Muscle of arm (tissue), 12 donors: ENCODE results near the gene DOK4. TPM values are rescaled to one million over a fixed set of nuclear protein-coding genes. Genes with fewer than 3 reads are reported as not detected.

Source experiments
- DNase-seq: peaks from one replicate; pipeline ENCODE4 v3.0.0-alpha.2; 2013
- polyA plus RNA-seq, 12 donors: library from polyadenylated mRNA; unstranded; fragments of 120-200 nt; gene quantifications; one replicate each; pipeline ENCODE4 v1.2.1, GENCODE V29; 2013; ENCODE audit not compliant: insufficient read length in 12 of 12

The DOK4 gene
- polyA plus RNA-seq, 12 donors: 6.6 to 33.0 (median 9.5) TPM; not detected in 1

DNA sequence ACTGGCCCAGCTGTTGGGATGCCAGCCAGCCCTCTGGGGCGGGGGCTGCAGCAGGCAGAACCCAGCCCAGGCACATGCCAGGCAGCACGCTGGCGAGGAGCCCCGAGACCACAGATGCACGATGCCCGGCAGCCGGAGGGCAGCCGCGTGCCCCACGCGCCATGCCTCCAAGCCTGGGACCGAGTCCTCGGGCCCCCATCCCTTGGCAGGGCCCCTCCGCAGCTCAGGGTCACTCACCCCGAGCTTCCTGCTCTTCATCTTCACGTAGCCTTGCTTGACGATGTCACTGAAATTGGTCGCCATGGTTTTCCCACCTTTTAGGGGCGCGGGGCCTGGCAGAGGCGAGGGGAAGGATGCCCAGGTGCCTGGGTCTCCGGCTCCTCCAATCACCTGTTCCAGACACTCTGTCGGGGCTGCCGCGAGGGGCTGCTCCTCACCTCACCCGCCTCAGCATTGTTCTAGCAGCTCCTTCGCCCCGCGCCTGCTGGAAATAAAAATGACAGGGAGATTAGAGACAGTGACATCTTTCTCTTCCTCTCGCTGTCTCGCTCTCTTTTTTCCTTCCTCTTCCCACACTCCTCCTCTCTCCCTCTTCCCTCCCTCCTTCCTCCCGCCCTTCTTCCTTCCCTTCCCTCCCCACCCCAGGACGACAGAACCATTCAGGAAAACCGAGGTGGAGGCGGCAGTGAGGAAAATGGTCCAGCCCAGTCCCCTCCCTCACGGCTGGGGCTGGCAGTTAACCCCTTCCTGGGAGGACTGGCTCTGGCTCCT is 6.9 kb downstream of the DOK4 start:
- DNase-seq: peak; percentile 68

DNA sequence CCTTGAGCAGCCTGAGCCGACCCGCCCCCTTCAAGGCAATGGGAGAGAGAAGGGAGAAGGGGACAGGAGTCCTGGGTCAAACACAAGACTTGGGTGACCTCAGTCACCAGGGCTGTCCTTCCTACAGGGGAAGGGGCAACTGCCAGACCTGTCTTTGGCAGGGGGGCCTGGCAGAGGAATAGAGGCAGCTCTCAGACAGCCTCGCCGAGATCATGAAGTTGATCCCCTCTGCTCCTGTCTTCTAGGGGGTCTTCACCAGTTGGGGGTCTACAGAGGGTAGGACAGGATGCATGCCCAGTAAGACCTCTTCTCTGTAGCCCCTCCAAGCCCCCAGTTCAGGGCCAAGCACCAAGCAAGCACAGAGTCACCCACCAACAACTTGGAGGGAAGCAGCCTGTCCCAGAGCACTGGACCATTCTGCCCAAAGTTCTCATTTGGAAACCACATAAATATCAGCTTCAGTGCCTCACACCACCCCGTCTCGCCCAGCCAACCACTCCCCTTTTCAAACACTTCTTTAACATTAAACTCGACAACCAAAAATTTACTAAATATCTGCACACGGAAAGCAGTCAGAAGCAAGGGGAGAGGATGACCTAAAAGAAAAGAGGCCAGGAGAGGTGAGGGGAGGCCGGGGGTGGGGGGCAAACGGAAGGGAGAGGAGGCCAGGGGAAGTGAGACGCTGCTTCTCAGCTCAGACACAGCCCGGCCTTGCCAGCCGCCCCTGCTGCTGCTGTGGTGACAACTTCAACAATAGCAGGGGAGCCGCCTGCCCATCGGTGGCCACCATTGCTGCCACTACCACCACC is 7.7 kb downstream of the DOK4 start:
- no peak for DNase-seq

DNA sequence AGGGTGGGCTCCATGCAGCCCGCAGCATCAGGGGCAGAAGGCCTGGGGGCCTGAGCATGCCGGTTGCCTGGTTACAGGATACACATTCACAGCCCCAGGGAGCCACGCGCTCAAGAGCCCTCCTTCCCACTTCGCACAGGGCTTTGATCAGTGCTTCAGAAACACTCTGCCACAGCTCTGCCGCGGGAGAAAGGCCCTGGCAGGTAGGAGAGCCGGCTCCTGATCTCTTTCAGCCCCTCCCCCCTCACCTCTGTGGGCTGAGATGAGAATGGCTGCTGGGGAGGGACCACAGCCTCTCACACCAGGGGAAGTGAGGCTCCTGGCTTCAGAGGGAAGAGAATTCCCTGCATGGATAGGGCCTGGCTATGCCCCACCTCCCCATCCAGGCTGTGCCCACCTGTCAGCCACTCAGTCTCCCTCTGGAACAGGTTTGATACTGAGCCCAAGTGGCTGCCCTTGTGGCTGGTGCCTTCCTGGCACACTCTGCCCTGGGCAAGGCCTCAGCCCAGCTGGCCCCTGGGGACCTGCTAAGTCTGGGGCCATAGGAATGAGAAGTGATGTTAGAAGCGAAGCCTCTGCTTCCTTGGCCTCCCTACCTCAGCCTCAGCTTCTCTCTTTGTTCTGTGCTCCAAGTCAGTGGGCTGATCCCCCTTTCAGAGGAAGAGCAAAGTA is 8.6 kb downstream of the DOK4 start:
- no peak for DNase-seq

DNA sequence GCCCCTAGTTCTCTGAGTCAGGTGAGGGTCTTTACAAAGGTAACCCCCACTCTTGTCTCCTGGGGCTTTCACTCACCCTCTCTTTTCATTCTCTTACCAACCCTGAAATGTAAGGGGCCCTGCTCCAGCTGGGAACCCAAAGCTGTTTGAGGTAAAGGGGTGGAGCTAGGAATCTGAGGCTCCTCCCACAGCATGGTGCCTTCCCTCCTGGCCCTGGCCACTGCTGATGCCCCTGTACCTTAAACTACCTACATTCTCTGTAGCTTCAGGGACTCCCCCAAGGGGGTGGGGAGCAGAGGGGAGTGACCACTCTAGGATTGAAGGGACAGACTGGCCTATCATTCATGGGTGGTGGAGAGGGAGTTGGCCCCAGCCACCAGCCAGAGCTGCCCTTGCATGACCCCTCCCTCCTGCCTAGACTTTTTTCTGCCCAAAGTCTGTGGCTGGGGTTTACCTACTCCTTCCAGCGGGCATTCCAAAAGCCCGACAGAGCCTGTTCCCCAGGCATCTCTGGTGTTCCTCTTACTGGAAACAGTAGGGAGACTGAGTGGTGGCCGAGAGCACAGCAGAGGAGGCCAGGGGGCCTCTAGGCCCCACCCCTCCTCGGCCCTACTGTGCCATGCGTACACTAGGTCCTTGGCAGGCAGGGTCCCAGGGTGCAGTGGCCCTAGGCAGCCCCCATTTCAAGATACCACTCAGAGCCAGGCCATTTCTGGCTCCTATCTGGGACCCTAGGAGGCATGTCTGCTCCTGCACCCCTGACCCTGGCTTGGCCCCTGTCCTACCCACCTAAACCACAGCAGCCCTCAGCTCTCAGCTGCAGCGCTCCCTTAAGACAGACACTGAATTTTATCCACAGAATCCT is 9.5 kb downstream of the DOK4 start:
- no peak for DNase-seq

DNA sequence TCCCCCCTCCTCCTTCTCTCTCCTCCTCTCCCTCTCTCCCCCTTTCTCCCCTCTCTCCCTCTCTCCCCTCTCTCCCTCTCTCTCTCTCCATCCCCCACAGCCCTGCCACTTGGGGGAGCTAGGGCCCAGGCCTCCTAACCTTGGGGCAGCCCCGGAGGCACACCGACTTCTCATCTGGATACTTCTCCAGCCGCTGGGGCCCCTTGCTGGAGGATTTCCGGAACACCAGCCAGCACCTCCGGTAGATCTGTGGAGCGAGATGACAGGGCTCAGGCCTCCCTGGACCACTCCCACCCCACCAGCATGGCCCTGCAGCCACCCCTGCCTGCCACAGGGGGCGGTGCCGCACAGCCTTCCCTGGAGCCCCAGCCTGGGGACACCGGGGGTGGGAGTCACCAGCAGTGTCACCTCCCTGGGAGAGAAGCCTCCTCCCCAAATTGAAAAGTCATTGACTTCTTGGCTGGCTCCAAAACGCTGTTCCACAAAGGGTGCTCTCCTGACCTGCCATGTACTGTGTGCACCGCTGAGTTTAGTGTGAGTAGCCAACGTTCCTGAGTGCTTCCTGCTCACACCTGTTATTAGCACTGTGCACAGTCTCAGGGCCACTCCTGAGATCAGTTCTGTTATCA is 10.5 kb downstream of the DOK4 start:
- no peak for DNase-seq

DNA sequence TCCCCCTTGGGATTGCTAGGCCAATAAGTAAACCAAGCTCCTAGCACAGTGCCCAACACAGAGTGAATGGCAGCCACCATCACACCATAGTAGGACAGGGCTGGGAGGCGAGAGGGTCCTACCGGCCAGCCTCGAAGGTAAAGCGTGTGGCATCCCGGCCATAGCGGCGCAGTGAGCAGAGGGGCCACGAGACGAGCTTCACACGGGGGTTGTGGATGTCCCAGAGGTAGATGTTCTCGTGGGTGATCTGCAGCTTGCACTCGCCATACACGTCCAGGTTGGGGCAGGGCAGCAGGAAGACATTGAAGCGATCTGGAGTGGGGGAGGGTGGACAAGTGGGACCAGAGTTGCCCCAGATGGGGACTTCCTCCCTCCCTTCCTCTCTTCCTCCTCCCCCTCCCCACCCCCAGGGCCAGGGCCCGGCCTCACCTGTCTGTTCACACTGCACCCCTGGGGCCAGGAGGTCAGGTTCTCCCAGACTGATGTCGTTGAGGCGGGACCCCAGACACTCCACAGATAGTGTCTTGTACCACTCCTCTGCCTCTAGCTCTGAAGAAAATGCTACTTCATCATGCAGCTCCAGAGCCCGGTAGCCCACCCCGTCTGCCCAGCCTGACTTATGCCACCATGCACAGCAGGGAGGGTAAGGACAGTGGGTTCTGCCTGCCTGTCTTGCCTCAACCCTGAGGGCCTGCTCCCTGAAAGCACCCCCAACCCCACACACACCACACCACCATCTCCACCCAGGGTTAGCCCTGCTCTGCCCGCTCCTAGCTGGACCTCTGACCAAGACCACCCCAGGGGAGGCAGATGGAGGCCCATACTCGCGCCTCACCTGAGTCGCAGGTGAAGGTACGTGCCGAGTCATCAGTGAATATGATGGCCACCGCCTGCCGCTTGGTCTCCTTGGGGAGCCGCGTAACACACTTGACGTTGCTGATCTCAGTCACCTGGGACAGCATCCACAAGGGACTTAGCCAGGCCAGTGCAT is 11.3 kb downstream of the DOK4 start:
- DNase-seq: no peak

DNA sequence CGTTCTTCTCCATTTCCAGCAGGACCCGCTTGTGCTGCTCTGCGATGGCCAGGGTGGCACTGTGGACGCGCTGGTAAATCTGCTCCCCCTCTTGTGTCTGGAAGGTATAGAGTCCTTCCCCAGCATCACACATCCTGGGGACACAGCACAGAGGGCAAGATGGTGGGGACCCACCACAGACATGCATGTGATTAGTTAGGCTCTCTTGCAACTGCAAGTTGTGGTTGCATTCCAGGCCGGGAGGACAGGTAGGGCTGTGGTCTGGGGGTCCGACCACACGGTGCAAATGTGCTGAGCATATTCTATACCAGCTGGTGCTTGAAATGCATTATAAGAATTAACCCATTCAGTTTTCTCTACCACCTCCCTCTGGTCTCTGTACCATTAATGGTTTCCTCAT is 12.4 kb downstream of the DOK4 start:
- no peak for DNase-seq

DNA sequence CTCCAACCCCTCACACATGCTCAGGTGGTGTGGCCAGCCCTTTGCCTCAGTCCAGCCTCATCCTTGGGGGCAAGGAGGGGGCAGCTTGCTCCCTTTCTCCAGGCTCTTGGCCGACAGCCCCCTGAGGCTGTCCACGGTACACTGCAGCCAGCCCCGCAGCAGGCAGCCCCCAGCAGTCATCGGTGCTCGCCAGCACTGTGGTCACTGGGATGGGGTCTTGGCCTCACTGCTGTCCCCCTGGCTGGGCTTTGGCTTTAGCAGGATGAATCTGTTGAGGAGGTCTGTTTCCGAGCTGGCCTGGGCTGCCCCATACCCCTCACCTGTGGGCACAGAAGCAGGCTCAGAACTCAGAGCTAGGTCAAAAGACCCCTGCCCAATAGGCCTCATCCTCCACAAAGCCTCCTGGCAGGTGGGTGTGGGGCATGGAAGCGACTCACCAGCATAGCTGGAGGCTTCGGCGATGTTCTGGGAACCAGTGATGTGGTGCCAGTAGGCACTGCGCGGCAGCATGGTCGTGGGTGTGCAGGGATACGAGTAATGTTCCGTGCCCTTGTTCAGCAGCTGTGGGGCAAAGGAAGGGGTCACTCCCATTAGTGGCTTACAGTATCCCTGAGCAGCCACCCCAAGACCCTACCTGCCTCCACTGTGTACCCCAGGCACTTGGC is 13.0 kb downstream of the DOK4 start:
- DNase-seq: no peak

DNA sequence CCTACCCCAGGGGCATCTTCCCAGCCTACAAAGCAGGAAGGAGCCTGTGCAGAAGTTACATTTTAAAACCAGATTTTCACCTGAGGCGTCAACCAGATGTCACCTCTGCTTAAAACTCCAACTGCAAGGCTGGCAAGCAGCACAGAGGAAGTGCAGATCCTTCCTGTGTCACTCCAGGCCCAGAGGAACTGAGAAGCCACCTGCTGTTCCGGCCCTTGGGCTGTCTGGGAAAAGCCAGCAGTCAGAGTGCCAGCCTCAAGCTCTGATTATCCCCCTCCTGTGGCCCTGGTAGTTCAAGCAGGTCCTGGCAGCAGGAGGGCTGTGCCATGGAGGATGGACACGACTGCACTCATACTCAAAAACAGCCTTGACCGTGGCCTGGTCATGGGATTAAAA is 13.6 kb downstream of the DOK4 start:
- no peak for DNase-seq

DNA sequence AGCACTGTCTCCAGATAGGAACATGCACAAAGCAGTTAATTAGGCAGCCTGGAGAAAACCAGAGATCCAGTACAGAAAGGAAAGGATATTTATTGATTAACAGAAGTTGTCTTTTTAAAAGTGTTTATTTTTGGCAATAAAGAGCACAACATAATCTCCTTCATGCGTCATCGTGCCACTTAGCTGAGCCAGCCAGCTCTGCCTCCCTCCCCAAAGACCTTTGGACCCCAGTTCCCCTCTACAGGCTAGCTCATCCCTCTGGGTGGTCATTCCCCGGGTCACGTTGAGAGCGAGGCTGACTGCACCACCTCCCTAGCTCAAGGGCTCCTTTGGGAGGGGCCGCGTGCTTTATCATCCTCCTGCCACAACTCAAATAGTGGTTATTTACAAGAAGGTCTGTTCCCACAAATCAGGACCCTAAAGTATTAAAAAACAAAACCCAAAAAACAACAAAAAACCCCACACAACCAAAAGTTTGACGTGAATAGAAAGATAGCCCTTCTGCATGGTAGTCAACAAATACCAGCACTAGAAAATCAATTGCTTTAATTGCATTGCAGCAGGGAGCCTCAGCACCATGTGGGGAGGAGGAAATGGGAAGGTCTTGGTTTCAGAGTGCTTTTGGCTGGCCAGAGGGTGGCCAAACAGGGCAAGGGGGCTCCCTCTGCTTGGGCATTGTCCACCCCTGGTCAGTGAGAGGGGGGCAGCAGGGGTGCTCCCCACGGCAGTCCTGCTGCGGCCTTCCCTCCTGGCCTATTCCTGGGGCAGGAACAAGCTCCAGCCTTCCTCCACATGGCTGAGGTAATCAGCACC is 14.2 kb downstream of the DOK4 start:
- no peak for DNase-seq

DNA sequence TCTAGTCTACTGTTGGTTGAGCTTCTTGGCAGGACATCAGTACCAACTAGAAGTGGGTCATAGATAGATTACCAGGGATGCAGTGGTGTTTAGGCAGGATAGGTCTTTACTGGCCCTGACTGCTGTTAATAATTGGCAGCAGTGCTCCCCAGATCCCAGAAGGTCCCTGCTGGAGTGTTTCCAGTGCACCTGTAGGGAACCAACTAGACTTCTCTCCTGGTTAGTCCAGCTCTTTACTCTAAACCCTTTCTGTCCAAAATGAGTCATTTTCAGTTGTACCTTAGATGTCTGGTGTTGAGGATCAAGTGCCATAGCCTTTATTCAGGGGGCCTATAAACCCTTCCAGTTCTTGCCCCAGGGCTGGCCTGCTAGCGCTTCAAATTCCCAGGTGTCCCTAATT is 15.1 kb downstream of the DOK4 start:
- no peak for DNase-seq

DNA sequence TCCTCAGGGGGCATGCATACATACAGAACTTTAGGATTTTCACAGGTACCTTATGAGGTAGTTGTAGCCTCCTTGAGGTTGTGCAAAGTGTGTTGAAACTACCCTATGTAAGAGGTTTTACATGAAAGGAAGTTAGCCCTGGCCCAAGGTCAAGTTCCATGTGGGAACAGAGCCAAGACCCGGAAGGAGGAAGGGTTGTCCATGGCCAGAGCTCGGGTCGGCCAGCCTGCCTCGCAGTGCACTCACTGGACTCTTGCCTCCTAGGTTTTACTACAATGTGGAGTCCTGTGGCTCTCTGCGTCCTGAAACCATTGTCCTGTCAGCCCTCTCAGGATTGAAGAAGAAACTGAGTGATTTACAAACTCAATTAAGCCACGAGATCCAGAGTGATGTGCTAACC is 15.6 kb downstream of the DOK4 start:
- no peak for DNase-seq

DNA sequence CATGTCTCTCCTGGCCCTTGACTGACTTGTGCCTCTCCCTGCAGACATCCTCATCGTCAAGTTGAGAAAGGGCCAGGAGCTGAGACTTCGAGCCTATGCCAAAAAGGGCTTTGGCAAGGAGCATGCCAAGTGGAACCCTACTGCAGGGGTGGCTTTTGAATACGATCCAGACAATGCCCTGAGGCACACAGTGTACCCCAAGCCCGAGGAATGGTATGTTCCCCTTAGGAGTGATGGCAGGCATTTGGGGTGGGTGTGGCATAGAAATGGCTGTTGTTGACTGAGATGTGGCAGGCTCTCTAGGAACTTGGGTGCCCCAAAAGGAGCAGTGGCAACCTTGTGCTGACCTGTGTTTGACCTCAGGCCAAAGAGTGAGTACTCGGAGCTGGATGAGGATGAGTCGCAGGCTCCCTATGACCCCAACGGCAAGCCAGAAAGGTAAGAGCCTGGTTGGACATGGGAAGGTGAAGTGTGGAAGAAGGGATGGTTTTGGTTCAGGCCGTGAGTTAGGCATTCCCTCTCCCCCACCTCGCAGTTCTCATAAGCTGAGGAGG is 16.3 kb downstream of the DOK4 start:
- DNase-seq: no peak

DNA sequence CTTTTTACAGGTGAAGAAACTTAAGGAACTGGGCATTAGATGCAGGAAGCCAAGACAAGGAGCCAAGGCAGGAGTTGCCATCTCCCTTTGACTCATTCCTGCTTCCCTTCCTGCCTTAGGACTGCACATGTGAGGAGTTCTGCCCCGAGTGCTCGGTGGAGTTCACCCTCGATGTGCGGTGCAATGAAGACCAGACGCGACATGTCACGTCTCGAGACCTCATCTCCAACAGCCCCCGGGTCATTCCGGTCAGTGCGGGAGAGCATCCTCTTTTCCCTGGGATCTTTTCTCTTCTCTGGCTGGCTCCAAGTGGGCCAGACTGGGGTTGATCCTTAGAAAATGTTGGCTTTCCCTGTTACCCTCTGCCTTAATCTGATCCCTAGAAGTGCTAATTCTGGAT is 17.2 kb downstream of the DOK4 start:
- no peak for DNase-seq

DNA sequence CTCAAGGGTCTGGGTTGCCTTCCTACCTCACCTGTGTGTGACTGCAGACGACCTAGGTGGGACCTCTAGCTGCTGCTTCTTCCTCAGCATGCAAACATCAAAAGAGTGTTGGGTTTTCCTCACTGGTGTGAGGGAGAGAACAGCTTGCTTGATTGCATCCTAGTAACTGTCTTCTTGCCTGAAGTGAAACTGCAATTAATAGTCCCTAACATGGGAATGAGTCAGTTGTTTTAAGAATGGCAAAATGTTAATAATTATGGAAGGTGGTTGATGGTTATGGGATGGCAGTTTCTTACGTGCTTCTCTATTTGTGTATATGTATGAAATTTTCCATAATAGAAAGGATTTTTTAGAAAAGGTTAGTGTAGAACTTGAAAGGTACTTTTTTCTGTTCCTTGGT is 17.9 kb downstream of the DOK4 start:
- DNase-seq: no peak

DNA sequence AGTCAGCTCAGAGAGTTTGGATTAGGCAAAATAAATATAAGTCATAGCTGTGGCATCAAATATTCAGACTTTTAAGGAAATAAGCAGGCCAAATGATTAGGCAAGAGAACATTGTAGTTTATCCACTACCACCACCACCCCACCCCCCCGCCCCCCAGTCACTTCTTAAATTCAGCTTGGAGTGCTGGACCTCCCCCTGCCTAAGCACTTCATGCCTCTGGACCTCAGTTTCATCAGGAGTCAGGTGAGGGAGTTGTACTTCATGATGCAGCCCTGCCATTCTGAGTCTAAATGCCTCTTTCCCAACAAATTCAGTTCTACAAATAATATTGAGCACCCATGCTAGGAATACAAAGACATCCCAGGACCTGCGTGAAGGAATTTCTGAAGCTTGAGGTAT is 21.8 kb downstream of the DOK4 start:
- no peak for DNase-seq

DNA sequence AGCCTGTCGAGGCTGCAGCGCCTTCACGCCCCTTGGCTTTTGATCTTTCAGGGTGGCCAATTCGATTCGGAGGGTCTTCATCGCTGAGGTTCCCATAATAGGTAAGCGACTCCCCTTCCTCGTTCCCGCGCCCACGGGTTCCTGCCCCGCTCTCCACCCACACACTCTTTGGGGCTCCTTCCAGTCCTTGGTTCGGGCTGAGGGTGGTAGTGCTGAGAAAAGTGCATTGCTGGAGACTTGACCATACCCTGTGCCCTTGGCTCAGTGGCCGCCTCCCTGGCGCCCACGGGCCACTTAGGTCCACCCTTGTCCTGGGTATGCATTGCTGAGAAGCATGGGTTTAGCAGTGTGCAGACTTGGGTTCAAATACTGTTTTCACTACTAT is 23.3 kb downstream of the DOK4 start:
- no peak for DNase-seq
